Esophagus squamous epithelium (tissue), 5 donors: ENCODE results near the gene ANKLE2. TPM values are rescaled to one million over a fixed set of nuclear protein-coding genes. Genes with fewer than 3 reads are reported as not detected.

Source experiments
- DNase-seq: peaks from one replicate; lab custom pipeline; 2025; lab: John Stamatoyannopoulos, UW
- H3K27ac ChIP-seq, 4 donors: fragments of 200-600 bp; sonication (generic); one replicate each; pipeline ENCODE4 v1.5.1; 2016 to 2019; ENCODE audit warnings: mild to moderate bottlenecking in 1 of 4
- H3K27me3 ChIP-seq, 4 donors: fragments of 200-600 bp; sonication (generic); 1 replicate in 3 of 4; 2 replicates in 1 of 4; pipeline versions ENCODE4 v1.5.1 to v1.6.0; 2017 to 2021; ENCODE audit warnings: antibody characterized with exemption in 1 of 4
- H3K36me3 ChIP-seq, 3 donors: fragments of 200-600 bp; sonication (generic); one replicate each; pipeline ENCODE4 v1.5.1; 2016 to 2019
- H3K4me1 ChIP-seq, 3 donors: fragments of 200-600 bp; sonication (generic); one replicate each; pipeline ENCODE4 v1.5.1; 2017 to 2019
- H3K4me3 ChIP-seq, 4 donors: fragments of 200-600 bp; sonication (generic); 1 replicate in 3 of 4; 2 replicates in 1 of 4; pipeline ENCODE4 v1.5.1; 2016 to 2019; ENCODE audit warnings: mild to moderate bottlenecking in 2 of 4, moderate library complexity in 1 of 4
- H3K9me3 ChIP-seq, 3 donors: fragments of 200-600 bp; sonication (generic); one replicate each; pipeline ENCODE4 v1.5.1; 2016 to 2019
- POLR2A ChIP-seq, 4 donors: fragments of 450-650 bp; IDR thresholded peaks; one replicate each; pipeline ENCODE4 v1.6.1; 2017; ENCODE audit warnings: antibody characterized with exemption in 4 of 4, mild to moderate bottlenecking in 4 of 4, moderate library complexity in 3 of 4
- WGBS, 2 donors: methylation state at CpG; one replicate each; pipeline ENCODE4 v1.1.5; 2018; 5-methylcytosine and 5-hydroxymethylcytosine counted together
- intact Hi-C: fragments of 100-400 bp; cut with DNase I; formaldehyde crosslinking; loops from one replicate; pipeline ENCODE4 v1.15.0; 2022
- total RNA-seq, 4 donors: library from RNA; depleted of rRNA; stranded (reverse); fragments of >200 nt; gene quantifications; one replicate each; pipeline ENCODE4 v1.1.0, GENCODE V29; 2016
- TF ChIP-seq, protein P1 (sequence below), 6 experiments: fragments of 450-650 bp in 4 of 6; fragments of 200-600 bp in 2 of 6; sonication (generic) in 2 of 6; IDR thresholded peaks; one replicate each; pipeline ENCODE4 v1.5.1; 2016 to 2019; ENCODE audit warnings: antibody characterized with exemption in 6 of 6, mild to moderate bottlenecking in 4 of 6, moderate library complexity in 4 of 6
- donor health status: DM: yes; HTN: yes; CAD: no.

The ANKLE2 gene
- total RNA-seq, 4 donors from 2014 or later = 26.4 to 73.5 (median 57.7) TPM

DNA sequence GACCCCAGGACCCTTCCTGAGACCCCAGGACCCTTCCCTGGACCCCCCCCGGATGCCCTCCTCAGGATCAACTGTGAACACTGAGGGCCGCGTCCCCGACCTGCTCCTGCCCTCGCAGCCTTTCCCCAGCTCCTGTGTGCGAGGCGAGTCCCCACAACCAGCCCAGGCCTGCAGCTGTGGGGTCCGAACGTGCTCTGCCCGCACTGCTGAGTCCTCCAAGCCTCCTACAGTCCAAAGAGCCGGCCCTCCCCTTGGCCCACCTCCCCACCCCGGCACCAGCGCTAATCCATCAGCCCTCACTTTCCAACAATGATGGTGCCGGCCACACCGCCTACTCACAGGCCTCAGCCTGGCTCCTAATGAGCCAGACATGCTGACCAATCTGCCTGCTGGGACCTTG is 26.2 kb upstream of the ANKLE2 start:
- peaks cover 40 to 100% (median 43%) of the 10 kb centered on the region in 3 donors for H3K36me3 ChIP-seq
- H3K27ac ChIP-seq = no peak overlapping the region
- H3K9me3 ChIP-seq = no peaks in the 10 kb centered on the region
- no peaks in the 10 kb centered on the region for H3K4me1 ChIP-seq
- DNase-seq = no peak
- H3K4me3 ChIP-seq = no peak overlapping the region
- H3K27me3 ChIP-seq = no peaks in the 10 kb centered on the region
- WGBS, 2 donors = 89 to 95% methylated on average over 7 to 13 of the region's 15 CpGs
- intact Hi-C loops = no loop called here
- TF ChIP-seq, protein P1, sequence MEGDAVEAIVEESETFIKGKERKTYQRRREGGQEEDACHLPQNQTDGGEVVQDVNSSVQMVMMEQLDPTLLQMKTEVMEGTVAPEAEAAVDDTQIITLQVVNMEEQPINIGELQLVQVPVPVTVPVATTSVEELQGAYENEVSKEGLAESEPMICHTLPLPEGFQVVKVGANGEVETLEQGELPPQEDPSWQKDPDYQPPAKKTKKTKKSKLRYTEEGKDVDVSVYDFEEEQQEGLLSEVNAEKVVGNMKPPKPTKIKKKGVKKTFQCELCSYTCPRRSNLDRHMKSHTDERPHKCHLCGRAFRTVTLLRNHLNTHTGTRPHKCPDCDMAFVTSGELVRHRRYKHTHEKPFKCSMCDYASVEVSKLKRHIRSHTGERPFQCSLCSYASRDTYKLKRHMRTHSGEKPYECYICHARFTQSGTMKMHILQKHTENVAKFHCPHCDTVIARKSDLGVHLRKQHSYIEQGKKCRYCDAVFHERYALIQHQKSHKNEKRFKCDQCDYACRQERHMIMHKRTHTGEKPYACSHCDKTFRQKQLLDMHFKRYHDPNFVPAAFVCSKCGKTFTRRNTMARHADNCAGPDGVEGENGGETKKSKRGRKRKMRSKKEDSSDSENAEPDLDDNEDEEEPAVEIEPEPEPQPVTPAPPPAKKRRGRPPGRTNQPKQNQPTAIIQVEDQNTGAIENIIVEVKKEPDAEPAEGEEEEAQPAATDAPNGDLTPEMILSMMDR (IDR thresholded peaks at IDR 0.05) = no peak
- no peak for TF ChIP-seq POLR2A (IDR thresholded peaks at IDR 0.05)

DNA sequence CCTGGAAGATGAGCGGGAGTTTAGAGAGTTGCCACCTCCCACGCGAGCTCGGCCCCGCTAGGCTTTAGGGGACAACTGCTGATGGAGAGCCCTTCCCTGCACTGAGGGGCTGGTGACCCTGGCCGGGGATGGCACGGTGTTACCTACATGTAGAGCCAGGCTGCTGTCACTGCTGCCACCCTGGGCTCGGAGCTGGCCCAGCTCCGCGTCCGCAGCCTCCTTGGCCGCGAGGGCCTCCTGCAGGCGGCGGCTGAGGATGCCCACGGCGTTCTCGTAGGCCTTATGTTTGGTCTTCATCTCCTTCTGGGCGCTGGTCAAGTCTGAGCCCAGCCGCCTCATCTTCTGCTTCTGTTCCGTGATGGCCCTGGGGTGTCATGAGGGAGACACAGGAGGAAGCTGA is 24.6 kb upstream of the ANKLE2 start:
- no peaks in the 10 kb centered on the region for H3K9me3 ChIP-seq
- no peaks in the 10 kb centered on the region for H3K4me1 ChIP-seq
- H3K36me3 ChIP-seq = peaks cover 46 to 100% (median 58%) of the 10 kb centered on the region in 3 donors
- no peak for TF ChIP-seq POLR2A (IDR thresholded peaks at IDR 0.05)
- TF ChIP-seq, protein P1 (IDR thresholded peaks at IDR 0.05) = no peak
- H3K27me3 ChIP-seq = no peaks in the 10 kb centered on the region
- DNase-seq = no peak
- intact Hi-C loops = no loop called here
- WGBS, 2 donors = 89 to 100% methylated on average over 1 to 10 of the region's 21 CpGs
- H3K4me3 ChIP-seq = no peak overlapping the region
- no peak overlapping the region for H3K27ac ChIP-seq

DNA sequence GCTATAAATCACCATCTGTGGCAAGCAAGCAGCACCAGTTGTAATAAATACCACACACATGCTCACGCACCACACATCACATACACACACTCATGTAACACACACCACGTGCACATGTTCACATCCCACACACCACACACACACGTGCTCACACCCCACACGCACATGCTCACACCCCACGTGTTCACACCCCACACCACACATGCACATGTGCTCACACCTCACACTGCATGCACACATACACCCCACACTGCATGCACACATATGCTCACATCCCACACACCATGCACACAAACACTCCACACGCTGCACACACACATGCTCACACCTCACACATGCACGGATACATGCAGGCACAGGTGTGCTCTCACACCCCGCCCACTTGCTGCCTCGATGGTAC is 22.9 kb upstream of the ANKLE2 start:
- Histone ChIP-seq H3K9me3 (no peaks in the 10 kb centered on the region), H3K27ac (no peak overlapping the region), H3K4me3 (no peak overlapping the region), H3K4me1 (no peaks in the 10 kb centered on the region), H3K27me3 (no peaks in the 10 kb centered on the region), H3K36me3 (peaks cover 56 to 100% (median 65%) of the 10 kb centered on the region in 3 donors)
- intact Hi-C loops = no loop called here
- TF ChIP-seq, protein P1 (IDR thresholded peaks at IDR 0.05) = no peak
- TF ChIP-seq POLR2A (IDR thresholded peaks at IDR 0.05) = no peak
- 89% methylated on average over 9 of the region's 9 CpGs for WGBS, 2 donors
- DNase-seq = no peak

DNA sequence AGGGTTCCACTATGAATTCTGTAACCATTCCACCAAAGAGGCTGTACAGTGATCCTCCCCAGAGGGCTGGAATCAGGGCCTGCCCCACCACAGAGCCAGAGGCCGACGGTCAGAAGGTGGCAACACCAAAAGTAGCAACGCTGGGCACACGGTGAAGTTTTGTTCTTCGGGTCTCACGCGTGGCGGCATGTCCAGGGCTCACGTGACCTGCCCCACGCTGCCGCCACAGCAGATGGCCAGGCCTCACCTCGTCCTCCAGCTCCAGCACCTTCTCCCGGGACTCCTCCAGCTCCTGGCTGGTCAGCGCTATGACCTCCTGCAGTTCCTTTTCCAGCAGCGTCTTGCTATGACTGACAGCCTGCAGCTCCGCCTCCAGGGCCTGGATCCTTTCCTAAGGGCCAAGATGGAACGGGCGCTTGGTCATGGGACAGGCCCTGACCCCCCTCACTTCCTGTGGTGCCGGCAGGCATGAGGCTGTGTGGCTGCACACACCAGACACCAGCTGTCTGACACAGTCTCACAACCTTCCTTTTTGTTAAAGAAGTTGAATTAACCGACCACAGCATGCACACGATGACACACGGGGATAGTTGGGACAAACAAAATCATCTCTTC is 22.4 kb upstream of the ANKLE2 start:
- H3K36me3 ChIP-seq = peaks cover 50 to 100% (median 60%) of the 10 kb centered on the region in 3 donors
- no peak overlapping the region for H3K4me3 ChIP-seq
- no peak for DNase-seq
- 79 to 88% methylated on average over 9 to 17 of the region's 22 CpGs for WGBS, 2 donors
- H3K4me1 ChIP-seq = no peaks in the 10 kb centered on the region
- H3K27ac ChIP-seq = no peak overlapping the region
- TF ChIP-seq POLR2A (IDR thresholded peaks at IDR 0.05) = no peak
- TF ChIP-seq, protein P1 (IDR thresholded peaks at IDR 0.05) = no peak
- no peaks in the 10 kb centered on the region for H3K9me3 ChIP-seq
- no peaks in the 10 kb centered on the region for H3K27me3 ChIP-seq
- intact Hi-C loops = no loop called here

DNA sequence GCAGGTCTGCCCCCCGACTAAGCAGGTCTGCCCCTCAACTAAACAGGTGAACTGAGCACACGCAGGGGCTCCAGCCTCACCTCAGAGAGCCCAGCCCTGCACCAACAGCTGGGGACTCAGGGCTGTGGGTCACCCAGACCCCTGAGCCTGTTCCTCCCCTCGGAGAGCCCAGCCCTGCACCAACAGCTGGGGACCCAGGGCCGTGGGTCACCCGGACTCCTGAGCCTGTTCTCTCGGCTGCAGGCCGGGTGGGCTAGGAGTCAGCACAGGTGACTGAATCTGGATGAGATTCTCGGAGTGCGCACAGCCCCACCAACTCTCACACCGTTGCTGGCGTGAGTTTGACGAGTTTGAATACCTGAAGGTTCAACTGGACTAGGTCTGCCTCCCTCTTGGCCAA is 20.3 kb upstream of the ANKLE2 start:
- TF ChIP-seq POLR2A (IDR thresholded peaks at IDR 0.05) = no peak
- TF ChIP-seq, protein P1 (IDR thresholded peaks at IDR 0.05) = no peak
- Histone ChIP-seq H3K4me3 (no peak overlapping the region), H3K27ac (no peak overlapping the region), H3K9me3 (no peaks in the 10 kb centered on the region), H3K27me3 (no peaks in the 10 kb centered on the region), H3K4me1 (peaks cover 0 to 7% (median 0%) of the 10 kb centered on the region in 3 donors), H3K36me3 (peaks cover 49 to 100% (median 57%) of the 10 kb centered on the region in 3 donors)
- intact Hi-C loops = no loop called here
- WGBS, 2 donors = 88 to 95% methylated on average over 9 to 10 of the region's 12 CpGs
- DNase-seq = no peak
